HEK293 (cell line): ENCODE results near the gene STAP2.

ENCODE experiments used
- CTCF ChIA-PET: fragments of 350-600 bp; formaldehyde crosslinking; extraction: SDS; loops from one replicate; lab custom pipeline; 2021; ENCODE audit warnings: antibody characterized with exemption; lab: Yijun Ruan, JAX
- POLR2A ChIA-PET: fragments of 300-600 bp; formaldehyde crosslinking; extraction: SDS; loops from one replicate; lab custom pipeline; 2020; ENCODE audit warnings: antibody characterized with exemption, inconsistent platforms; lab: Yijun Ruan, JAX
- H3K27ac ChIP-seq: fragments of 200-500 bp; sonication (Bioruptor generic); 2 replicates; pipeline ENCODE4 v1.5.1; 2014; ENCODE audit warnings: low read depth, low read length, control low read depth, inconsistent platforms; ENCODE audit errors: extremely low read depth
- H3K36me3 ChIP-seq, 2 experiments: fragments of 200-500 bp in 1 of 2; sonication (Bioruptor generic) in 1 of 2; 1 replicate in 1 of 2; 2 replicates in 1 of 2; pipeline ENCODE4 v1.5.1; 2014 to 2017; ENCODE audit warnings: inconsistent platforms in 2 of 2, low read length in 2 of 2; ENCODE audit not compliant: control insufficient read depth in 2 of 2, insufficient read depth in 1 of 2
- H3K4me1 ChIP-seq: fragments of 200-500 bp; sonication (Bioruptor generic); 2 replicates; pipeline ENCODE4 v1.5.1; 2014; ENCODE audit warnings: mild to moderate bottlenecking, low read length, inconsistent platforms; ENCODE audit not compliant: control insufficient read depth, insufficient read depth
- H3K4me3 ChIP-seq: 2 replicates; pipeline ENCODE4 v1.5.1; 2011; ENCODE audit warnings: low read depth, mild to moderate bottlenecking, control low read depth, low read length, moderate library complexity
- H3K9me3 ChIP-seq: fragments of 200-500 bp; sonication (Bioruptor generic); 2 replicates; pipeline ENCODE4 v1.5.1; 2014; ENCODE audit warnings: low read depth, low read length, inconsistent platforms; ENCODE audit not compliant: control insufficient read depth, insufficient read depth
- GLIS1 ChIP-seq: fragments of 450-650 bp; formaldehyde crosslinking; IDR thresholded peaks from 2 replicates; pipeline ENCODE4 v1.5.1; 2016; ENCODE audit warnings: missing biosample characterization, missing genetic modification characterization
- GLIS2 ChIP-seq: fragments of 450-650 bp; formaldehyde crosslinking; IDR thresholded peaks from 2 replicates; pipeline ENCODE4 v1.5.1; 2016; ENCODE audit warnings: missing biosample characterization, missing genetic modification characterization
- KLF10 ChIP-seq: fragments of 450-650 bp; IDR thresholded peaks from 2 replicates; pipeline ENCODE4 v1.5.1; 2018; ENCODE audit warnings: missing biosample characterization, mild to moderate bottlenecking, missing genetic modification characterization
- MZF1 ChIP-seq: fragments of 450-650 bp; formaldehyde crosslinking; IDR thresholded peaks from 2 replicates; pipeline ENCODE4 v1.5.1; 2017; ENCODE audit warnings: missing biosample characterization, missing genetic modification characterization, borderline replicate concordance
- SP2 ChIP-seq: fragments of 450-650 bp; formaldehyde crosslinking; IDR thresholded peaks from 2 replicates; pipeline ENCODE4 v1.5.1; 2016; ENCODE audit warnings: missing biosample characterization, missing genetic modification characterization
- ZBTB1 ChIP-seq: fragments of 450-650 bp; formaldehyde crosslinking; IDR thresholded peaks from 2 replicates; pipeline ENCODE4 v1.5.1; 2016; ENCODE audit warnings: missing biosample characterization, missing genetic modification characterization
- ZIC2 ChIP-seq: fragments of 450-650 bp; formaldehyde crosslinking; IDR thresholded peaks from 2 replicates; pipeline ENCODE4 v1.5.1; 2016; ENCODE audit warnings: missing biosample characterization, missing genetic modification characterization
- ZNF132 ChIP-seq: fragments of 450-650 bp; formaldehyde crosslinking; IDR thresholded peaks from 2 replicates; pipeline ENCODE4 v1.5.1; 2017; ENCODE audit warnings: missing biosample characterization, missing genetic modification characterization, borderline replicate concordance
- ZNF2 ChIP-seq: fragments of 450-650 bp; formaldehyde crosslinking; IDR thresholded peaks from 2 replicates; pipeline ENCODE4 v1.5.1; 2016; ENCODE audit warnings: missing biosample characterization, missing genetic modification characterization
- ZNF202 ChIP-seq: fragments of 450-650 bp; formaldehyde crosslinking; IDR thresholded peaks from 2 replicates; pipeline ENCODE4 v1.5.1; 2016; ENCODE audit warnings: missing biosample characterization, missing genetic modification characterization, borderline replicate concordance
- ZNF239 ChIP-seq: fragments of 450-650 bp; formaldehyde crosslinking; IDR thresholded peaks from 2 replicates; pipeline ENCODE4 v1.5.1; 2016; ENCODE audit warnings: missing biosample characterization, missing genetic modification characterization
- ZNF248 ChIP-seq: fragments of 450-650 bp; formaldehyde crosslinking; IDR thresholded peaks from 2 replicates; pipeline ENCODE4 v1.5.1; 2017; ENCODE audit warnings: missing biosample characterization, missing genetic modification characterization
- ZNF335 ChIP-seq: fragments of 450-650 bp; formaldehyde crosslinking; conservative IDR thresholded peaks from 2 replicates; pipeline ENCODE4 v1.5.1; 2016; ENCODE audit warnings: missing biosample characterization, missing genetic modification characterization
- ZNF341 ChIP-seq: fragments of 450-650 bp; formaldehyde crosslinking; IDR thresholded peaks from 2 replicates; pipeline ENCODE4; 2016; ENCODE audit warnings: low read depth, missing biosample characterization, missing genetic modification characterization
- ZNF394 ChIP-seq: fragments of 450-650 bp; formaldehyde crosslinking; IDR thresholded peaks from 2 replicates; pipeline ENCODE4 v1.5.1; 2016; ENCODE audit warnings: missing biosample characterization, missing genetic modification characterization, mild to moderate bottlenecking, moderate library complexity, borderline replicate concordance
- ZNF423 ChIP-seq: fragments of 450-650 bp; formaldehyde crosslinking; IDR thresholded peaks from 2 replicates; pipeline ENCODE4 v1.5.1; 2016; ENCODE audit warnings: missing biosample characterization, missing genetic modification characterization
- ZNF571 ChIP-seq: fragments of 450-650 bp; formaldehyde crosslinking; IDR thresholded peaks from 2 replicates; pipeline ENCODE4 v1.5.0; 2017; ENCODE audit warnings: missing biosample characterization, missing genetic modification characterization
- ZNF600 ChIP-seq: fragments of 450-650 bp; formaldehyde crosslinking; IDR thresholded peaks from 2 replicates; pipeline ENCODE4 v1.5.1; 2016; ENCODE audit warnings: missing biosample characterization, missing genetic modification characterization
- ZSCAN30 ChIP-seq: fragments of 450-650 bp; IDR thresholded peaks from 2 replicates; pipeline ENCODE4 v1.5.1; 2018; ENCODE audit warnings: missing biosample characterization, mild to moderate bottlenecking, missing genetic modification characterization, moderate library complexity
- TF ChIP-seq, protein P1 (sequence below): fragments of 450-650 bp; formaldehyde crosslinking; IDR thresholded peaks from 2 replicates; pipeline ENCODE4 v1.5.1; 2016; ENCODE audit warnings: missing biosample characterization, missing genetic modification characterization
- TF ChIP-seq, protein P2 (sequence below): fragments of 450-650 bp; formaldehyde crosslinking; IDR thresholded peaks from 2 replicates; pipeline ENCODE4 v1.5.1; 2016; ENCODE audit warnings: missing biosample characterization, missing genetic modification characterization, low read depth
- TF ChIP-seq, protein P3 (sequence below): fragments of 450-650 bp; formaldehyde crosslinking; IDR thresholded peaks from 2 replicates; pipeline ENCODE4 v1.5.1; 2016; ENCODE audit warnings: missing biosample characterization, missing genetic modification characterization
- TF ChIP-seq, protein P4 (sequence below): fragments of 450-650 bp; formaldehyde crosslinking; IDR thresholded peaks from 2 replicates; pipeline ENCODE4 v1.5.1; 2016; ENCODE audit warnings: missing biosample characterization, missing genetic modification characterization, borderline replicate concordance

The STAP2 gene

DNA sequence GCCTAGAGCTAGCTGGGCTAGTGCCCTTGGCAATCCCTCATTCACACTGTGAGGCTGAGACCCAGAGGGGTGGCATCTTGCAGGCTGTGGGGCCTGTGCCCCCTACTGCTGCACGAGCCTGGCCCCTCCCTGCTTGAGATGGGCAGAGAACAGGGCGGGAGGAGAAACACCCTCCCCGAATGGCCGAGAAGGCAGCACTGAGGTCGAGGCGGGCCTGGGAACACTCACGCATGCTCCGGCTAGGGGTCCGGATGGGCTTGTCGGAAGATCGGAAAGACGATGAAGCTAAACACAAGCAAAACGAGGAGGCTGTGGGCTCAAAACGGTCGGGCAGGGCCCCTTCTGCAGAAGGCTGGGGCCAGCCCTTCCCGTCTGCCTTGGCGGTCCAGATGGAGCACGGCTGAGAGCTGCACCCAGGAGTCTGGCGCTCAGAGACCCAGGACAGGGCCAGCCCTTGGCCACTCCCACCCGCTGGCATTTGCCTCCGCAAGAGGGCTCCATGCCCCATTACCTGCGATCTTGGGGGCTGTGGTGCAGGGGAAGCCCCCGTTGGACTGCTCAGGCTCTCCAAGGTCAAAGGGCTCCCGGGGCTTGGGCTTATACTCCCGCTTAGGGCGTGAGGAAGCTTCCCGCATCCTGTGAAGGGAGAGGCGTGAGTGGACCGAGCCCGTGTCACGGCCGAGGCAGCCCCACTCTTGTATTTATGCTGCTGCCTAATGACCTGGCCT lies 23.6 kb upstream of the STAP2 start (continued):
- 0 out of 2 replicates have a peak, but pooled peaks have one; percentile 2 for TF ChIP-seq ZNF394 (tag by site-specific recombination)
- TF ChIP-seq, protein P1, sequence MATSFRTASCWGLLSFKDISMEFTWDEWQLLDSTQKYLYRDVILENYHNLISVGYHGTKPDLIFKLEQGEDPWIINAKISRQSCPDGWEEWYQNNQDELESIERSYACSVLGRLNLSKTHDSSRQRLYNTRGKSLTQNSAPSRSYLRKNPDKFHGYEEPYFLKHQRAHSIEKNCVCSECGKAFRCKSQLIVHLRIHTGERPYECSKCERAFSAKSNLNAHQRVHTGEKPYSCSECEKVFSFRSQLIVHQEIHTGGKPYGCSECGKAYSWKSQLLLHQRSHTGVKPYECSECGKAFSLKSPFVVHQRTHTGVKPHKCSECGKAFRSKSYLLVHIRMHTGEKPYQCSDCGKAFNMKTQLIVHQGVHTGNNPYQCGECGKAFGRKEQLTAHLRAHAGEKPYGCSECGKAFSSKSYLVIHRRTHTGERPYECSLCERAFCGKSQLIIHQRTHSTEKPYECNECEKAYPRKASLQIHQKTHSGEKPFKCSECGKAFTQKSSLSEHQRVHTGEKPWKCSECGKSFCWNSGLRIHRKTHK (tag by site-specific recombination): no peak
- TF ChIP-seq ZNF341 (tag by site-specific recombination): no peak

DNA sequence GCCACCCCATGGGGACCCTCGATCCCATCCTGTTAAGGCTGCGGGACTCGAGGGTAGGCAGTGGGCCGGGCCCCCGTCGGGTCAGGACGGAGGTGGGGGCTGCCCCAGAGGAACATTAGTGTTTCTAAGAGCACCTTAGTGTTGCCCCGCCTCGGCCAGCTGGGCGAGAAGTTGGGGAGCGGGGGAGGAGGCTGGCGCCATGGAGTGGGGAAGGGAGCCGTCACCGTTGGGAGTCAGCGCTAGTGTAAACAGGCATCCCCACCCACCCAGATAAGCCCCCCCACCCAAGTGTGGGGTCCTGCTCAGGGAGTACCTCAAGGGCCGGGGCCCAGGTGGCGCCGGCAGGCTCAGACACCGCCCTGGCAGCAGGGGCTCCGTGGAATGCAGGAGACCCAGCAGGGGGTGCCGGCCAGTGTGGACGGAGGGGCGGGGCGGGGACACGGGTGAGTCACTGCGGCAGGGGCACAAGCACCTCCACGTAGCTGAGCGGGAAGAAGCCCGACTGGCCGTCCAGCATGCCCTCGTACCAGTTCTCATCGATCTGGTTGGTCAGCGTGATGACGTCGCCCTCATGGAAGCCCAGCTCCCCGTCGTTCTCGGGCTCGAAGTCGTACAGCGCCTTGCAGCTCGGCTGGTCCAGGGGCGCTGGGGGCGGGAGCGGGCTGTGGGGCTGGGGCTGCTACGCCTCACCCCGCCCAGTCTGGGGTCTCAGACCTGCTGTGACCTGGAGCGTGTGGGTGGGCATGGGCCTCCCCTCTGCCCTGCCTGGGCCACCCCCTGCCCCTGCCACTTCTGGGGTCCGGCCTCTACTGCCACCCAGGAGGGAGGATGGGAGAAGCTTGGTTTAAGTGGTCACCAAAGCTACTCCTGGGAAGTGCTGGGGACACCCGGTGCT lies 22.8 kb upstream of the STAP2 start:
- H3K4me3 ChIP-seq: no peak overlapping the region
- CTCF ChIA-PET: interaction anchor here (0.7 to 2.7 kb wide), 6 partner anchors 8 to 94 kb away, joined by 3 to 17 read pairs (median 8); partner anchors contain the start of gene SH3GL1
- H3K27ac ChIP-seq: 0 out of 2 replicates have a peak overlapping the region, but pooled peaks have one; percentile 11
- H3K9me3 ChIP-seq: no peaks in the 10 kb centered on the region
- H3K36me3 ChIP-seq: peaks cover 9 to 77% of the 10 kb centered on the region in 2 experiments; a peak in 2 of 3 replicates
- POLR2A ChIA-PET: interaction anchor here (1.8 kb wide), 1 partner anchor 19 kb away, joined by 5 read pairs; no protein-coding TSS in a partner anchor
- TF ChIP-seq ZNF423 (tag by site-specific recombination): 0 out of 2 replicates have a peak, but pooled peaks have one; percentile 20
- peak; percentile 75; the same call in 1 of the 2 replicates for TF ChIP-seq ZNF394 (tag by site-specific recombination)
- TF ChIP-seq ZNF248: no peak
- TF ChIP-seq ZNF202 (tag by site-specific recombination): no peak
- TF ChIP-seq ZSCAN30 (tag by site-specific recombination): no peak
- no peak for TF ChIP-seq ZNF239 (tag by site-specific recombination)
- TF ChIP-seq ZNF600 (tag by site-specific recombination): 0 out of 2 replicates have a peak, but pooled peaks have one; percentile 9
- 0 out of 2 replicates have a peak, but pooled peaks have one; percentile 36 for TF ChIP-seq GLIS2
- TF ChIP-seq, protein P2, sequence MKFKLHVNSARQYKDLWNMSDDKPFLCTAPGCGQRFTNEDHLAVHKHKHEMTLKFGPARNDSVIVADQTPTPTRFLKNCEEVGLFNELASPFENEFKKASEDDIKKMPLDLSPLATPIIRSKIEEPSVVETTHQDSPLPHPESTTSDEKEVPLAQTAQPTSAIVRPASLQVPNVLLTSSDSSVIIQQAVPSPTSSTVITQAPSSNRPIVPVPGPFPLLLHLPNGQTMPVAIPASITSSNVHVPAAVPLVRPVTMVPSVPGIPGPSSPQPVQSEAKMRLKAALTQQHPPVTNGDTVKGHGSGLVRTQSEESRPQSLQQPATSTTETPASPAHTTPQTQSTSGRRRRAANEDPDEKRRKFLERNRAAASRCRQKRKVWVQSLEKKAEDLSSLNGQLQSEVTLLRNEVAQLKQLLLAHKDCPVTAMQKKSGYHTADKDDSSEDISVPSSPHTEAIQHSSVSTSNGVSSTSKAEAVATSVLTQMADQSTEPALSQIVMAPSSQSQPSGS: 0 out of 2 replicates have a peak, but pooled peaks have one; percentile 6
- no peak for TF ChIP-seq ZBTB1 (tag by site-specific recombination)
- TF ChIP-seq ZNF571 (tag by site-specific recombination): no peak
- no peaks in the 10 kb centered on the region for H3K4me1 ChIP-seq

DNA sequence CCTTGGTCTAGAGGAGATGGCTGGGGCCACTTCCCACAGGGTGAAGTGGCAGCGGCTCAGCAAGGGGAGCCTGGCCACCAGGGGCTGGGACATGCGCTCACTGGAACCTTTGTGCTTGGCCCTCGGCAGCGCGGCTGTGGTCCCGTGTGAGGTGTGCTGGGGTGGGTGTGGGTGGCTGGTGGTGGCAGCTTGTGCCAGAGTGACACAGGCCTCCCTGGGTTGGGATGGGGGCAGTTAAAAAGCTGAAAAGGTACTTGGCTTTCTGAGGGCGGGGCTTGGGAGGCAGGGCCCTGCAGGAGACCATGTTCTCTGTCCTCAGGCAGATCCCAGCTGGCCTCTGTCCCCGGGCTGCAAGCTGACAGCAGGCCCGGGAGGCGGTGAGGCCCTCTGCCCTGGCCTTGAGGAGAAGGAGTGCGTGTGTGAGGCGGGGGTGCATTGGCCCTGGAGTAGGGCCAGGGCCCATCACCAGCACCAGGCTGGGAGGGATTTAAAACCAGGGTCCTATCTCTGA lies 22.1 kb upstream of the STAP2 start:
- H3K9me3 ChIP-seq: no peaks in the 10 kb centered on the region
- H3K4me3 ChIP-seq: no peak overlapping the region
- 0 out of 2 replicates have a peak overlapping the region, but pooled peaks have one; percentile 11 for H3K27ac ChIP-seq
- H3K4me1 ChIP-seq: no peaks in the 10 kb centered on the region
- ChIA-PET CTCF (interaction anchor here (1.0 to 2.3 kb wide), 3 partner anchors 8 to 40 kb away, joined by 3 to 6 read pairs (median 4); partner anchors contain the start of gene SH3GL1), POLR2A (interaction anchor here (0.7 to 1.8 kb wide), 2 partner anchors 18 to 824 kb away, joined by 3 to 5 read pairs; no protein-coding TSS in a partner anchor)
- peaks cover 12 to 70% of the 10 kb centered on the region in 2 experiments; a peak in 2 of 3 replicates for H3K36me3 ChIP-seq
- no peak for TF ChIP-seq ZNF2 (tag by site-specific recombination)
- TF ChIP-seq ZNF132 (tag by site-specific recombination): no peak
- no peak for TF ChIP-seq KLF10 (tag by site-specific recombination)
- TF ChIP-seq ZNF600 (tag by site-specific recombination): peak; percentile 75
- TF ChIP-seq MZF1 (tag by site-specific recombination): no peak
- no peak for TF ChIP-seq GLIS2
- TF ChIP-seq GLIS1 (tag by site-specific recombination): peak; percentile 34
- TF ChIP-seq, protein P3, sequence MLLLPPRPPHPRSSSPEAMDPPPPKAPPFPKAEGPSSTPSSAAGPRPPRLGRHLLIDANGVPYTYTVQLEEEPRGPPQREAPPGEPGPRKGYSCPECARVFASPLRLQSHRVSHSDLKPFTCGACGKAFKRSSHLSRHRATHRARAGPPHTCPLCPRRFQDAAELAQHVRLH (tag by site-specific recombination): no peak
- TF ChIP-seq, protein P4, sequence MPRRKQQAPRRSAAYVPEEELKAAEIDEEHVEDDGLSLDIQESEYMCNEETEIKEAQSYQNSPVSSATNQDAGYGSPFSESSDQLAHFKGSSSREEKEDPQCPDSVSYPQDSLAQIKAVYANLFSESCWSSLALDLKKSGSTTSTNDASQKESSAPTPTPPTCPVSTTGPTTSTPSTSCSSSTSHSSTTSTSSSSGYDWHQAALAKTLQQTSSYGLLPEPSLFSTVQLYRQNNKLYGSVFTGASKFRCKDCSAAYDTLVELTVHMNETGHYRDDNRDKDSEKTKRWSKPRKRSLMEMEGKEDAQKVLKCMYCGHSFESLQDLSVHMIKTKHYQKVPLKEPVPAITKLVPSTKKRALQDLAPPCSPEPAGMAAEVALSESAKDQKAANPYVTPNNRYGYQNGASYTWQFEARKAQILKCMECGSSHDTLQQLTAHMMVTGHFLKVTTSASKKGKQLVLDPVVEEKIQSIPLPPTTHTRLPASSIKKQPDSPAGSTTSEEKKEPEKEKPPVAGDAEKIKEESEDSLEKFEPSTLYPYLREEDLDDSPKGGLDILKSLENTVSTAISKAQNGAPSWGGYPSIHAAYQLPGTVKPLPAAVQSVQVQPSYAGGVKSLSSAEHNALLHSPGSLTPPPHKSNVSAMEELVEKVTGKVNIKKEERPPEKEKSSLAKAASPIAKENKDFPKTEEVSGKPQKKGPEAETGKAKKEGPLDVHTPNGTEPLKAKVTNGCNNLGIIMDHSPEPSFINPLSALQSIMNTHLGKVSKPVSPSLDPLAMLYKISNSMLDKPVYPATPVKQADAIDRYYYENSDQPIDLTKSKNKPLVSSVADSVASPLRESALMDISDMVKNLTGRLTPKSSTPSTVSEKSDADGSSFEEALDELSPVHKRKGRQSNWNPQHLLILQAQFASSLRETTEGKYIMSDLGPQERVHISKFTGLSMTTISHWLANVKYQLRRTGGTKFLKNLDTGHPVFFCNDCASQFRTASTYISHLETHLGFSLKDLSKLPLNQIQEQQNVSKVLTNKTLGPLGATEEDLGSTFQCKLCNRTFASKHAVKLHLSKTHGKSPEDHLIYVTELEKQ (tag by site-specific recombination): no peak
- TF ChIP-seq ZIC2 (tag by site-specific recombination): peak; percentile 52; the same call in 1 of the 2 replicates
- no peak for TF ChIP-seq SP2 (tag by site-specific recombination)
- TF ChIP-seq ZNF335 (tag by site-specific recombination): no peak
